Measurements from ENCODE around the gene CD300LG.
"Not testable (repeated sequence)": the region's sequence is repeated elsewhere in the genome, so short reads cannot be mapped to it uniquely, and the experiment has no call there.

Gene CD300LG

GRCh38 chr17:43846963-43847371, at the start of gene CD300LG:
Gene CD300LG, plus strand, starts transcription at chr17:43847176. Its CDS starts 41 bp downstream, at chr17:43847217.
- DNase-seq: no peak

GRCh38 chr17:43798024-43798423, 49.0 kb upstream of the CD300LG start:
- not testable (repeated sequence) for DNase-seq

GRCh38 chr17:43799047-43799446, 47.9 kb upstream of the CD300LG start:
- DNase-seq: no peak

- no peak for DNase-seq
These were observed 46.2 kb upstream of the CD300LG start for GRCh38 chr17:43800736-43801135.

GRCh38 chr17:43801844-43802243, 45.1 kb upstream of the CD300LG start:
- DNase-seq: no peak

GRCh38 chr17:43803758-43804157, 43.2 kb upstream of the CD300LG start:
- no peak for DNase-seq

GRCh38 chr17:43805117-43805516, 41.9 kb upstream of the CD300LG start:
- no peak for DNase-seq

- no peak for DNase-seq
These were observed 38.9 kb upstream of the CD300LG start for GRCh38 chr17:43808076-43808475.

- DNase-seq: no peak
These were observed 37.9 kb upstream of the CD300LG start for GRCh38 chr17:43809121-43809520.

GRCh38 chr17:43810226-43810715, 36.7 kb upstream of the CD300LG start:
- no peak for DNase-seq

- no peak for DNase-seq
These were observed 36.2 kb upstream of the CD300LG start for GRCh38 chr17:43810823-43811222.

GRCh38 chr17:43812396-43813265, 34.3 kb upstream of the CD300LG start:
- DNase-seq: no peak

GRCh38 chr17:43813386-43813785, 33.6 kb upstream of the CD300LG start:
- DNase-seq: no peak

- DNase-seq: no peak
These were observed 33.0 kb upstream of the CD300LG start for GRCh38 chr17:43814026-43814425.

- DNase-seq: no peak
These were observed 32.3 kb upstream of the CD300LG start for GRCh38 chr17:43814714-43815113.

- no peak for DNase-seq
These were observed 30.3 kb upstream of the CD300LG start for GRCh38 chr17:43816336-43817320.

GRCh38 chr17:43817826-43818225, 29.1 kb upstream of the CD300LG start:
- DNase-seq: no peak

GRCh38 chr17:43818966-43819365, 28.0 kb upstream of the CD300LG start:
- no peak for DNase-seq

- no peak for DNase-seq
These were observed 26.2 kb upstream of the CD300LG start for GRCh38 chr17:43820759-43821158.

GRCh38 chr17:43822570-43823190, 24.3 kb upstream of the CD300LG start:
- no peak for DNase-seq

- no peak for DNase-seq
These were observed 23.5 kb upstream of the CD300LG start for GRCh38 chr17:43823350-43824084.

GRCh38 chr17:43825567-43825966, 21.4 kb upstream of the CD300LG start:
- DNase-seq: no peak
